Ectodermal cell (in vitro differentiated cells): ENCODE results near the gene RAMP1.

Experiments
- H3K27ac ChIP-seq: 2 replicates; pipeline ENCODE4 v1.7.0; 2013; ENCODE audit warnings: mild to moderate bottlenecking, low read depth, low read length; ENCODE audit not compliant: insufficient read depth, poor library complexity, severe bottlenecking
- H3K27me3 ChIP-seq: 2 replicates; pipeline ENCODE4 v1.7.0; 2013; ENCODE audit warnings: mild to moderate bottlenecking, low read length; ENCODE audit not compliant: insufficient read depth, control insufficient read depth, poor library complexity, severe bottlenecking
- H3K36me3 ChIP-seq: one replicate; pipeline ENCODE4 v1.7.0; 2013; ENCODE audit warnings: low read length; ENCODE audit not compliant: control insufficient read depth, insufficient read depth
- H3K4me1 ChIP-seq: one replicate; pipeline ENCODE4 v1.7.0; 2013; ENCODE audit warnings: low read length; ENCODE audit not compliant: control insufficient read depth, insufficient read depth
- H3K4me3 ChIP-seq: 2 replicates; pipeline ENCODE4 v1.7.0; 2013; ENCODE audit warnings: low read depth, low read length, control low read depth; ENCODE audit not compliant: insufficient read depth
- H3K9me3 ChIP-seq: 2 replicates; pipeline ENCODE4 v1.7.0; 2013; ENCODE audit warnings: mild to moderate bottlenecking, low read length, moderate library complexity; ENCODE audit not compliant: control insufficient read depth
- WGBS, 2 experiments: methylation state at CpG; one replicate each; pipeline ENCODE4 v1.1.7; 2013; ENCODE audit warnings: missing lambda C conversion rate in 2 of 2; 5-methylcytosine and 5-hydroxymethylcytosine counted together

The RAMP1 gene

GRCh38 chr2:237876532-237876931 lies 17.1 kb downstream of the RAMP1 start:
- no peaks in the 10 kb centered on the region for H3K27me3 ChIP-seq
- H3K36me3 ChIP-seq: no peaks in the 10 kb centered on the region
- H3K4me3 ChIP-seq: no peak overlapping the region
- no peaks in the 10 kb centered on the region for H3K9me3 ChIP-seq
- WGBS, 2 experiments: 84% methylated on average over 12 of the region's 12 CpGs
- no peak overlapping the region for H3K27ac ChIP-seq
- H3K4me1 ChIP-seq: no peaks in the 10 kb centered on the region

GRCh38 chr2:237876951-237877491 lies 17.6 kb downstream of the RAMP1 start:
- no peaks in the 10 kb centered on the region for H3K4me1 ChIP-seq
- no peak overlapping the region for H3K27ac ChIP-seq
- WGBS, 2 experiments: 94% methylated on average over 23 of the region's 23 CpGs
- no peaks in the 10 kb centered on the region for H3K9me3 ChIP-seq
- H3K4me3 ChIP-seq: no peak overlapping the region
- no peaks in the 10 kb centered on the region for H3K27me3 ChIP-seq
- H3K36me3 ChIP-seq: no peaks in the 10 kb centered on the region

GRCh38 chr2:237877576-237878307 lies 18.3 kb downstream of the RAMP1 start:
- Histone ChIP-seq H3K27ac (no peak overlapping the region), H3K27me3 (no peaks in the 10 kb centered on the region), H3K4me3 (no peak overlapping the region), H3K4me1 (no peaks in the 10 kb centered on the region), H3K36me3 (no peaks in the 10 kb centered on the region), H3K9me3 (no peaks in the 10 kb centered on the region)
- 94% methylated on average over 25 of the region's 25 CpGs for WGBS, 2 experiments

GRCh38 chr2:237878321-237879057 lies 19.1 kb downstream of the RAMP1 start:
- Histone ChIP-seq H3K9me3 (no peaks in the 10 kb centered on the region), H3K27me3 (no peaks in the 10 kb centered on the region), H3K27ac (no peak overlapping the region), H3K36me3 (no peaks in the 10 kb centered on the region), H3K4me3 (no peak overlapping the region), H3K4me1 (no peaks in the 10 kb centered on the region)
- WGBS, 2 experiments: 87% methylated on average over 14 of the region's 14 CpGs

GRCh38 chr2:237879058-237879430 lies 19.6 kb downstream of the RAMP1 start:
- no peak overlapping the region for H3K27ac ChIP-seq
- 62 to 79% methylated on average over 5 of the region's 5 CpGs for WGBS, 2 experiments
- no peak overlapping the region for H3K4me3 ChIP-seq
- no peaks in the 10 kb centered on the region for H3K36me3 ChIP-seq
- H3K4me1 ChIP-seq: no peaks in the 10 kb centered on the region
- no peaks in the 10 kb centered on the region for H3K9me3 ChIP-seq
- no peaks in the 10 kb centered on the region for H3K27me3 ChIP-seq

GRCh38 chr2:237879991-237880560 lies 20.7 kb downstream of the RAMP1 start:
- 94 to 96% methylated on average over 12 of the region's 12 CpGs for WGBS, 2 experiments
- Histone ChIP-seq H3K36me3 (no peaks in the 10 kb centered on the region), H3K27ac (no peak overlapping the region), H3K4me3 (no peak overlapping the region), H3K4me1 (no peaks in the 10 kb centered on the region), H3K27me3 (no peaks in the 10 kb centered on the region), H3K9me3 (no peaks in the 10 kb centered on the region)

GRCh38 chr2:237882510-237883481 lies 23.4 kb downstream of the RAMP1 start:
- WGBS, 2 experiments: 87% methylated on average over 20 of the region's 20 CpGs
- Histone ChIP-seq H3K4me1 (no peaks in the 10 kb centered on the region), H3K4me3 (no peak overlapping the region), H3K27me3 (no peaks in the 10 kb centered on the region), H3K27ac (no peak overlapping the region), H3K9me3 (no peaks in the 10 kb centered on the region), H3K36me3 (no peaks in the 10 kb centered on the region)

- Histone ChIP-seq H3K27me3 (no peaks in the 10 kb centered on the region), H3K36me3 (no peaks in the 10 kb centered on the region), H3K9me3 (no peaks in the 10 kb centered on the region), H3K27ac (no peak overlapping the region), H3K4me3 (no peak overlapping the region), H3K4me1 (no peaks in the 10 kb centered on the region)
- WGBS, 2 experiments: 93% methylated on average over 10 of the region's 10 CpGs
Measured at GRCh38 chr2:237883951-237884446, 24.6 kb downstream of the RAMP1 start.

GRCh38 chr2:237884681-237885080 lies 25.3 kb downstream of the RAMP1 start:
- Histone ChIP-seq H3K9me3 (no peaks in the 10 kb centered on the region), H3K4me3 (no peak overlapping the region), H3K36me3 (no peaks in the 10 kb centered on the region), H3K27ac (no peak overlapping the region), H3K4me1 (no peaks in the 10 kb centered on the region), H3K27me3 (no peaks in the 10 kb centered on the region)
- 76 to 80% methylated on average over 13 of the region's 13 CpGs for WGBS, 2 experiments
